SU-DHL-6 (cell line): ENCODE results near the gene PLB1.

Experiments
- H2AFZ ChIP-seq: fragments of 200-600 bp; sonication (generic); 2 replicates; pipeline ENCODE4 v1.6.1; 2014; ENCODE audit warnings: low read depth, mild to moderate bottlenecking, moderate library complexity, mixed read lengths, antibody characterized with exemption, low read length; ENCODE audit not compliant: severe bottlenecking
- H3F3A ChIP-seq: fragments of 200-600 bp; shearing (Covaris generic); 2 replicates; pipeline ENCODE4 v1.6.0; 2016; ENCODE audit warnings: antibody characterized with exemption, mild to moderate bottlenecking; ENCODE audit not compliant: insufficient read depth
- H3K27ac ChIP-seq: fragments of 200-600 bp; sonication (generic); 2 replicates; pipeline ENCODE4 v1.5.1; 2016; ENCODE audit warnings: low read depth, mild to moderate bottlenecking, low read length, moderate library complexity, mixed read lengths
- H3K27me3 ChIP-seq: fragments of 200-600 bp; sonication (generic), shearing (Covaris generic); 2 replicates; pipeline ENCODE4 v1.6.0; 2014; ENCODE audit warnings: mild to moderate bottlenecking, low read length
- H3K36me3 ChIP-seq: fragments of 200-600 bp; sonication (generic); 2 replicates; pipeline ENCODE4 v1.6.1; 2014; ENCODE audit warnings: mild to moderate bottlenecking, low read length, mixed read lengths
- H3K4me2 ChIP-seq: fragments of 300-600, 200-600 bp; shearing (Covaris generic), sonication (generic); 2 replicates; pipeline ENCODE4 v1.6.0; 2014; ENCODE audit warnings: low read length, low read depth, mild to moderate bottlenecking; ENCODE audit not compliant: poor library complexity, severe bottlenecking
- H3K4me3 ChIP-seq: fragments of 200-600 bp; sonication (generic); 2 replicates; pipeline ENCODE4 v1.5.1; 2014; ENCODE audit warnings: antibody characterized with exemption, low read length, mild to moderate bottlenecking, mixed read lengths; ENCODE audit not compliant: insufficient read depth, poor library complexity, severe bottlenecking
- H3K79me2 ChIP-seq: fragments of 200-600 bp; sonication (generic); 2 replicates; pipeline ENCODE4 v1.6.1; 2014; ENCODE audit warnings: mild to moderate bottlenecking, low read length, moderate library complexity; ENCODE audit not compliant: insufficient read depth
- H3K9ac ChIP-seq: fragments of 200-600 bp; sonication (generic); 2 replicates; pipeline ENCODE4 v1.7.0; 2014; ENCODE audit warnings: mild to moderate bottlenecking, low read length
- H3K9me2 ChIP-seq: fragments of 200-600 bp; sonication (generic); replicated peaks from 2 replicates; pipeline ENCODE4 v1.6.1; 2014; ENCODE audit warnings: low read length; ENCODE audit not compliant: insufficient read depth
- H3K9me3 ChIP-seq: fragments of 200-600 bp; sonication (generic); 2 replicates; pipeline ENCODE4 v1.6.1; 2014; ENCODE audit warnings: low read length, mixed read lengths; ENCODE audit not compliant: insufficient read depth
- H4K20me1 ChIP-seq: fragments of 200-600 bp; sonication (generic); 2 replicates; pipeline ENCODE4 v1.6.1; 2014; ENCODE audit warnings: low read depth, mild to moderate bottlenecking, antibody characterized with exemption, low read length, moderate library complexity, mixed read lengths
- EZH2phosphoT487 ChIP-seq: fragments of 200-600 bp; sonication (generic), shearing (Covaris generic); conservative IDR thresholded peaks from 2 replicates; pipeline ENCODE4 v1.6.1; 2018; ENCODE audit warnings: mild to moderate bottlenecking, antibody characterized with exemption, low read length, moderate library complexity, mixed read lengths
- TF ChIP-seq, protein P1 (sequence below): fragments of 200-600 bp; sonication (generic); IDR thresholded peaks from one replicate; pipeline ENCODE4 v1.5.1; 2017; ENCODE audit warnings: antibody characterized with exemption, mild to moderate bottlenecking, low read length, moderate library complexity; ENCODE audit not compliant: insufficient read depth, poor library complexity, severe bottlenecking

Gene PLB1

GRCh38 chr2:28469304-28469703 lies 26.6 kb upstream of the PLB1 start:
- H3K4me2 ChIP-seq: no peak overlapping the region
- no peak overlapping the region for H3K27ac ChIP-seq

GRCh38 chr2:28469947-28470535 lies 25.8 kb upstream of the PLB1 start:
- H3K27me3 ChIP-seq: no peaks in the 10 kb centered on the region
- no peaks in the 10 kb centered on the region for H3K9me2 ChIP-seq
- no peaks in the 10 kb centered on the region for H3K79me2 ChIP-seq
- no peaks in the 10 kb centered on the region for H4K20me1 ChIP-seq
- no peak overlapping the region for H3K4me3 ChIP-seq
- H3F3A ChIP-seq: no peaks in the 10 kb centered on the region
- H3K4me2 ChIP-seq: no peak overlapping the region
- H3K27ac ChIP-seq: no peak overlapping the region
- H3K9me3 ChIP-seq: no peaks in the 10 kb centered on the region
- no peak overlapping the region for H3K9ac ChIP-seq
- no peak overlapping the region for H2AFZ ChIP-seq
- TF ChIP-seq, protein P1, sequence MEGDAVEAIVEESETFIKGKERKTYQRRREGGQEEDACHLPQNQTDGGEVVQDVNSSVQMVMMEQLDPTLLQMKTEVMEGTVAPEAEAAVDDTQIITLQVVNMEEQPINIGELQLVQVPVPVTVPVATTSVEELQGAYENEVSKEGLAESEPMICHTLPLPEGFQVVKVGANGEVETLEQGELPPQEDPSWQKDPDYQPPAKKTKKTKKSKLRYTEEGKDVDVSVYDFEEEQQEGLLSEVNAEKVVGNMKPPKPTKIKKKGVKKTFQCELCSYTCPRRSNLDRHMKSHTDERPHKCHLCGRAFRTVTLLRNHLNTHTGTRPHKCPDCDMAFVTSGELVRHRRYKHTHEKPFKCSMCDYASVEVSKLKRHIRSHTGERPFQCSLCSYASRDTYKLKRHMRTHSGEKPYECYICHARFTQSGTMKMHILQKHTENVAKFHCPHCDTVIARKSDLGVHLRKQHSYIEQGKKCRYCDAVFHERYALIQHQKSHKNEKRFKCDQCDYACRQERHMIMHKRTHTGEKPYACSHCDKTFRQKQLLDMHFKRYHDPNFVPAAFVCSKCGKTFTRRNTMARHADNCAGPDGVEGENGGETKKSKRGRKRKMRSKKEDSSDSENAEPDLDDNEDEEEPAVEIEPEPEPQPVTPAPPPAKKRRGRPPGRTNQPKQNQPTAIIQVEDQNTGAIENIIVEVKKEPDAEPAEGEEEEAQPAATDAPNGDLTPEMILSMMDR: no peak
- TF ChIP-seq EZH2phosphoT487: no peak
- H3K36me3 ChIP-seq: no peaks in the 10 kb centered on the region

More at GRCh38 chr2:28469304-28469703, 26.6 kb upstream of the PLB1 start:
- H3F3A ChIP-seq: no peaks in the 10 kb centered on the region
- H3K9me2 ChIP-seq: no peaks in the 10 kb centered on the region
- H4K20me1 ChIP-seq: no peaks in the 10 kb centered on the region
- H3K4me3 ChIP-seq: no peak overlapping the region
- no peak overlapping the region for H3K9ac ChIP-seq
- H3K79me2 ChIP-seq: no peaks in the 10 kb centered on the region
- TF ChIP-seq, protein P1: no peak
- TF ChIP-seq EZH2phosphoT487: no peak
- no peak overlapping the region for H2AFZ ChIP-seq
- H3K9me3 ChIP-seq: no peaks in the 10 kb centered on the region
- no peaks in the 10 kb centered on the region for H3K36me3 ChIP-seq
- H3K27me3 ChIP-seq: no peaks in the 10 kb centered on the region

DNA sequence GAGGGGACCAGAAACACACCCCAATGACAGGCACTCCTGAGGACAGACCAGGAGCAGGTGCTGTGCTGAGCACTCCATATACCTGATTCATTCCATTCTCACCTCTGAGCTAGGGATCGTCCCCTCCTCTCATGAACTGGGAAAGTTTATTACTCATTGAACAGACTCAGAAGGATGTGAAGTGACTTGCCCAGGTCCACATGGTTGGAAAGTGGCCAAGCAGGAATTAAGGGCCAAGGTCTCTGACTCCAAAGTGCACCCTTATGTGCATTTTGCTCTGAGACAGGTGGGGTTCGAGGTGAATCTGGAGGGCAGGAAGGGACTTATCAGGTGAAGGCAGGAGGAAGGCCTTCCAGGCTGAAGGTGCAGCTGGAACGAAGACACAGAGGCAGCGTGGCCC lies 25.1 kb upstream of the PLB1 start:
- H3K27ac ChIP-seq: no peak overlapping the region
- H3K4me2 ChIP-seq: no peak overlapping the region

More for the DNA sequence above, 25.1 kb upstream of the PLB1 start:
- Histone ChIP-seq H3K9me3 (no peaks in the 10 kb centered on the region), H3K9me2 (no peaks in the 10 kb centered on the region), H3K4me3 (no peak overlapping the region), H3K27me3 (no peaks in the 10 kb centered on the region), H3K79me2 (no peaks in the 10 kb centered on the region), H3F3A (no peaks in the 10 kb centered on the region), H4K20me1 (no peaks in the 10 kb centered on the region), H3K36me3 (no peaks in the 10 kb centered on the region), H3K9ac (no peak overlapping the region), H2AFZ (no peak overlapping the region)
- TF ChIP-seq EZH2phosphoT487: no peak
- TF ChIP-seq, protein P1: no peak
